ENCODE data around the gene RAPH1. TPM values are rescaled to one million over a fixed set of nuclear protein-coding genes. Genes with fewer than 3 reads are reported as not detected.

Gene RAPH1
- total RNA-seq, 1 experiment from 2014 or later, result 31.4 TPM

DNA sequence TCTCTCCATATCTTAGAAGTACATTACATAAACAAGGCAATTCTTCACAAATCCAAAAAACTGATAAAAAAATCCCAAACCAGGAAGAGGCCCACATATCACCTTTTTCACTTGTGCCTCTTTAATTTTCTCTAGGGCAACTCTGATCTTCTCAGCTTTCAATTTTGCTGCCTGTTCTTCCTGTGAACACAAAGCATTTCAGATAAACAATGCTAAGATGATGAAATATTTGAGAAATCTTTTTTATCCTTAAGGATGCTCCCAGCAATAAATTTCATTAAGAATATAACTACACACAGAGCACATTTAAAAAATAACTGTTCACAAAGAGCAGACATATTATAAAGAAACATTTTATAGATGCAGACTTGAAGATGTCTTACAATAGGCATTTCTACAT lies 73.4 kb downstream of the RAPH1 start:
- ATAC-seq (no peak), DNase-seq (ENCODE audit: low read depth, low spot score) (no peak)
- CTCF ChIA-PET, result no interaction called here
- H3K27ac ChIP-seq (ENCODE audit: low read length), result no peak overlapping the region
- H3K36me3 ChIP-seq (ENCODE audit: control insufficient read depth, insufficient read depth, low read length), result peaks cover 3% of the 10 kb centered on the region; the same call in 1 of the 2 replicates
- in situ Hi-C loops (cut with HindIII; ENCODE audit: low pct_unique_long_range_greater_than_20kb, low sequenced_read_pairs), result no loop called here
- no peak for TF ChIP-seq CTCF (IDR thresholded peaks at IDR 0.05)
- no peak for TF ChIP-seq SIN3A (IDR thresholded peaks at IDR 0.05; ENCODE audit: borderline replicate concordance, insufficient read depth, low read depth, low read length)
- TF ChIP-seq, protein P1, sequence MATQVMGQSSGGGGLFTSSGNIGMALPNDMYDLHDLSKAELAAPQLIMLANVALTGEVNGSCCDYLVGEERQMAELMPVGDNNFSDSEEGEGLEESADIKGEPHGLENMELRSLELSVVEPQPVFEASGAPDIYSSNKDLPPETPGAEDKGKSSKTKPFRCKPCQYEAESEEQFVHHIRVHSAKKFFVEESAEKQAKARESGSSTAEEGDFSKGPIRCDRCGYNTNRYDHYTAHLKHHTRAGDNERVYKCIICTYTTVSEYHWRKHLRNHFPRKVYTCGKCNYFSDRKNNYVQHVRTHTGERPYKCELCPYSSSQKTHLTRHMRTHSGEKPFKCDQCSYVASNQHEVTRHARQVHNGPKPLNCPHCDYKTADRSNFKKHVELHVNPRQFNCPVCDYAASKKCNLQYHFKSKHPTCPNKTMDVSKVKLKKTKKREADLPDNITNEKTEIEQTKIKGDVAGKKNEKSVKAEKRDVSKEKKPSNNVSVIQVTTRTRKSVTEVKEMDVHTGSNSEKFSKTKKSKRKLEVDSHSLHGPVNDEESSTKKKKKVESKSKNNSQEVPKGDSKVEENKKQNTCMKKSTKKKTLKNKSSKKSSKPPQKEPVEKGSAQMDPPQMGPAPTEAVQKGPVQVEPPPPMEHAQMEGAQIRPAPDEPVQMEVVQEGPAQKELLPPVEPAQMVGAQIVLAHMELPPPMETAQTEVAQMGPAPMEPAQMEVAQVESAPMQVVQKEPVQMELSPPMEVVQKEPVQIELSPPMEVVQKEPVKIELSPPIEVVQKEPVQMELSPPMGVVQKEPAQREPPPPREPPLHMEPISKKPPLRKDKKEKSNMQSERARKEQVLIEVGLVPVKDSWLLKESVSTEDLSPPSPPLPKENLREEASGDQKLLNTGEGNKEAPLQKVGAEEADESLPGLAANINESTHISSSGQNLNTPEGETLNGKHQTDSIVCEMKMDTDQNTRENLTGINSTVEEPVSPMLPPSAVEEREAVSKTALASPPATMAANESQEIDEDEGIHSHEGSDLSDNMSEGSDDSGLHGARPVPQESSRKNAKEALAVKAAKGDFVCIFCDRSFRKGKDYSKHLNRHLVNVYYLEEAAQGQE (IDR thresholded peaks at IDR 0.05; ENCODE audit: insufficient read depth in 1 of 2, low read depth in 2 of 2, low read length in 1 of 2), result no peak
- no peak for TF ChIP-seq TCF7L2 (IDR thresholded peaks at IDR 0.05; ENCODE audit: low read depth, low read length)
- TF ChIP-seq POLR2AphosphoS5 (IDR thresholded peaks at IDR 0.05; ENCODE audit: low read depth, low read length), result no peak
- POLR2A ChIA-PET, result no interaction called here
- H3K27me3 ChIP-seq (ENCODE audit: control insufficient read depth, insufficient read depth, low read length), result no peaks in the 10 kb centered on the region
- intact Hi-C loops (cut with micrococcal nuclease; ENCODE audit: unreplicated experiment), result no loop called here
- no peaks in the 10 kb centered on the region for H3K9me3 ChIP-seq (ENCODE audit: control insufficient read depth, insufficient read depth, low read depth, low read length)
- BruUV-seq (replicated peaks), result no TSS peak
- no peaks in the 10 kb centered on the region for H3K4me1 ChIP-seq (ENCODE audit: control insufficient read depth, insufficient read depth, low read length)
- no peak overlapping the region for H3K4me3 ChIP-seq (ENCODE audit: low read depth in 2 of 2, low read length in 2 of 2)

GRCh38 chr2:203455209-203455608 lies 79.9 kb downstream of the RAPH1 start:
- POLR2A ChIA-PET, result no interaction called here
- ATAC-seq, result no peak

More at GRCh38 chr2:203455209-203455608, 79.9 kb downstream of the RAPH1 start:
- no peaks in the 10 kb centered on the region for H3K9me3 ChIP-seq (ENCODE audit: control insufficient read depth, insufficient read depth, low read depth, low read length)
- intact Hi-C loops (cut with micrococcal nuclease; ENCODE audit: unreplicated experiment) (loop anchor here (10.0 kb wide), 2 partner anchors 360 to 460 kb away; no protein-coding TSS in a partner anchor), in situ Hi-C loops (cut with HindIII; ENCODE audit: low pct_unique_long_range_greater_than_20kb, low sequenced_read_pairs) (no loop called here)
- CTCF ChIA-PET, result interaction anchor here (0.6 kb wide), 2 partner anchors 84 to 552 kb away, joined by 3 read pairs; no protein-coding TSS in a partner anchor
- DNase-seq (ENCODE audit: low read depth, low spot score), result no peak
- H3K4me3 ChIP-seq (ENCODE audit: low read depth in 2 of 2, low read length in 2 of 2), result no peak overlapping the region
- TF ChIP-seq, protein P1 (IDR thresholded peaks at IDR 0.05; ENCODE audit: insufficient read depth in 1 of 2, low read depth in 2 of 2, low read length in 1 of 2), result no peak
- TF ChIP-seq TCF7L2 (IDR thresholded peaks at IDR 0.05; ENCODE audit: low read depth, low read length) (no peak), CTCF (IDR thresholded peaks at IDR 0.05) (no peak), SIN3A (IDR thresholded peaks at IDR 0.05; ENCODE audit: borderline replicate concordance, insufficient read depth, low read depth, low read length) (no peak), POLR2AphosphoS5 (IDR thresholded peaks at IDR 0.05; ENCODE audit: low read depth, low read length) (no peak)
- peaks cover 7% of the 10 kb centered on the region for H3K36me3 ChIP-seq (ENCODE audit: control insufficient read depth, insufficient read depth, low read length)
- no peaks in the 10 kb centered on the region for H3K4me1 ChIP-seq (ENCODE audit: control insufficient read depth, insufficient read depth, low read length)
- H3K27ac ChIP-seq (ENCODE audit: low read length), result no peak overlapping the region
- no peaks in the 10 kb centered on the region for H3K27me3 ChIP-seq (ENCODE audit: control insufficient read depth, insufficient read depth, low read length)
- BruUV-seq (replicated peaks), result no TSS peak

All from Panc1 (cell line).